CD8-positive, alpha-beta memory T cell (primary cell): ENCODE measurements around the gene DNAJB4. TPM values are rescaled to one million over a fixed set of nuclear protein-coding genes. Genes with fewer than 3 reads are reported as not detected.
"Not testable (repeated sequence)": the region's sequence is repeated elsewhere in the genome, so short reads cannot be mapped to it uniquely, and the experiment has no call there.

Experiments
- CTCF ChIA-PET: fragments of 350-600 bp; sonication (Branson Sonifier 250); formaldehyde crosslinking; loops from one replicate; lab custom pipeline; 2021; ENCODE audit warnings: antibody characterized with exemption; lab: Charles Lee
- POLR2A ChIA-PET: fragments of 350-600 bp; sonication (Branson Sonifier 250); formaldehyde crosslinking; loops from one replicate; lab custom pipeline; 2021; ENCODE audit warnings: antibody characterized with exemption; lab: Charles Lee
- DNase-seq, 5 donors: peaks; one replicate each; pipeline versions ENCODE4 v3.0.0 to v3.0.0-alpha.2; 2020 to 2022; ENCODE audit warnings: mixed read lengths in 1 of 5
- H3K27ac ChIP-seq: one replicate; pipeline ENCODE4 v1.7.0; 2013; ENCODE audit warnings: low read depth, mild to moderate bottlenecking, low read length, moderate library complexity
- H3K27me3 ChIP-seq: 2 replicates; pipeline ENCODE4 v1.7.0; 2013; ENCODE audit warnings: low read length, mild to moderate bottlenecking; ENCODE audit not compliant: insufficient read depth, poor library complexity, severe bottlenecking
- H3K36me3 ChIP-seq: 2 replicates; pipeline ENCODE4 v1.7.0; 2013; ENCODE audit warnings: mild to moderate bottlenecking, low read length, moderate library complexity; ENCODE audit not compliant: insufficient read depth
- H3K4me1 ChIP-seq: 2 replicates; pipeline ENCODE4 v1.7.0; 2013; ENCODE audit warnings: mild to moderate bottlenecking, low read length, moderate library complexity; ENCODE audit not compliant: insufficient read depth
- H3K4me3 ChIP-seq: 2 replicates; pipeline ENCODE4 v1.7.0; 2013; ENCODE audit warnings: mild to moderate bottlenecking, low read length
- H3K9me3 ChIP-seq: 2 replicates; pipeline ENCODE4 v1.7.0; 2013; ENCODE audit warnings: mild to moderate bottlenecking, low read length
- H3K27ac Mint-ChIP-seq, 8 donors: one replicate each; pipeline ENCODE4 v1.8.0; 2020 to 2021; ENCODE audit warnings: mixed read lengths in 8 of 8, mild to moderate bottlenecking in 6 of 8, inconsistent platforms in 3 of 8, moderate library complexity in 3 of 8
- H3K27me3 Mint-ChIP-seq, 2 donors: one replicate each; pipeline ENCODE4 v1.8.0; 2020 to 2021; ENCODE audit warnings: mixed read lengths in 2 of 2, mild to moderate bottlenecking in 1 of 2, moderate library complexity in 1 of 2
- H3K36me3 Mint-ChIP-seq, 3 donors: one replicate each; pipeline ENCODE4 v1.8.0; 2020 to 2021; ENCODE audit warnings: mixed read lengths in 3 of 3, inconsistent platforms in 1 of 3, mild to moderate bottlenecking in 1 of 3
- H3K4me1 Mint-ChIP-seq, 3 donors: one replicate each; pipeline ENCODE4 v1.8.0; 2020 to 2021; ENCODE audit warnings: mixed read lengths in 3 of 3, inconsistent platforms in 1 of 3, mild to moderate bottlenecking in 1 of 3
- H3K4me3 Mint-ChIP-seq, 7 donors: one replicate each; pipeline ENCODE4 v1.8.0; 2020 to 2021; ENCODE audit warnings: mixed read lengths in 7 of 7, mild to moderate bottlenecking in 6 of 7, moderate library complexity in 4 of 7, inconsistent platforms in 2 of 7
- H3K9me3 Mint-ChIP-seq, 5 donors: one replicate each; pipeline ENCODE4 v1.8.0; 2020 to 2022; ENCODE audit warnings: mixed read lengths in 5 of 5, mild to moderate bottlenecking in 3 of 5, moderate library complexity in 2 of 5, inconsistent platforms in 1 of 5
- polyA plus RNA-seq: library from polyadenylated mRNA; unstranded; fragments of 300-500 nt; fragmentation: Illumina TruSeq; gene quantifications from one replicate; pipeline ENCODE4 v1.2.3, GENCODE V29; 2021
- total RNA-seq, 2 experiments: library from RNA; stranded (reverse); gene quantifications; one replicate each; pipeline ENCODE4 v1.2.3, GENCODE V29; 2021

DNAJB4 gene
- total and polyA plus RNA-seq, 3 experiments from 2014 or later, result 5.3 to 10.6 (median 8.1) TPM

GRCh38 chr1:78054972-78055371, 50.2 kb downstream of the DNAJB4 start:
- CTCF ChIA-PET, result no interaction called here
- peaks cover 0 to 5% (median 0%) of the 10 kb centered on the region in 3 donors for H3K36me3 Mint-ChIP-seq
- POLR2A ChIA-PET, result no interaction called here
- H3K27ac Mint-ChIP-seq, result no peak overlapping the region
- Histone ChIP-seq H3K36me3 (no peaks in the 10 kb centered on the region), H3K27ac (no peak overlapping the region), H3K27me3 (no peaks in the 10 kb centered on the region), H3K4me1 (no peaks in the 10 kb centered on the region), H3K9me3 (no peaks in the 10 kb centered on the region), H3K4me3 (no peak overlapping the region)
- no peaks in the 10 kb centered on the region for H3K9me3 Mint-ChIP-seq
- DNase-seq, result no peak
- H3K27me3 Mint-ChIP-seq, result peaks cover 5 to 10% of the 10 kb centered on the region in 2 donors
- peaks cover 0 to 3% (median 0%) of the 10 kb centered on the region in 3 donors for H3K4me1 Mint-ChIP-seq
- H3K4me3 Mint-ChIP-seq, result peak overlapping the region in 1 of 7 donors; percentile 59

GRCh38 chr1:78055565-78056132, 50.9 kb downstream of the DNAJB4 start:
- H3K36me3 Mint-ChIP-seq, result peaks cover 0 to 5% (median 0%) of the 10 kb centered on the region in 3 donors
- CTCF ChIA-PET, result no interaction called here
- H3K4me1 Mint-ChIP-seq, result peaks cover 0 to 3% (median 0%) of the 10 kb centered on the region in 3 donors
- H3K27ac Mint-ChIP-seq, result no peak overlapping the region
- peaks cover 5 to 10% of the 10 kb centered on the region in 2 donors for H3K27me3 Mint-ChIP-seq
- Histone ChIP-seq H3K9me3 (no peaks in the 10 kb centered on the region), H3K27ac (no peak overlapping the region), H3K4me3 (no peak overlapping the region), H3K27me3 (no peaks in the 10 kb centered on the region), H3K4me1 (no peaks in the 10 kb centered on the region), H3K36me3 (no peaks in the 10 kb centered on the region)
- POLR2A ChIA-PET, result interaction anchor here (0.6 kb wide), 1 partner anchor 12 kb away, joined by 3 read pairs; no protein-coding TSS in a partner anchor
- H3K9me3 Mint-ChIP-seq, result no peaks in the 10 kb centered on the region
- DNase-seq, result no peak
- no peak overlapping the region for H3K4me3 Mint-ChIP-seq

DNA sequence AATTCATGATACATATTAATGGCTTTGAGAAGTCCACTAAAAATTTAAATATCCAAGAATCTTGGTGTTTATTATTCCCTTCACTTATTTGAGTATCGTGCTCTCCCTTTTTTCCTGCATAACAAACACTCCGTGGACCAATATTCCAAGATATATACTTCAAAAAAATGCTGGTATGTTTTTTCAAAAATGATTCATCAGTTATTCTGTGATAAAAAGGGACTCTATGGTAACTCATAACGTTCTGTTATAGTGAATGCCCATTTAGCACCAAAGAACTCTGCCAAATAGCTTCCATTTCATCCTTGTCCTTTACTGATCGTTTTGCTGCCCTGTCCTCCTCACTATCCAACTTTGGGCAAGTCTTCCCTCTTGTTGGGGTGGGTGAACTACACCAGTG, 53.9 kb downstream of the DNAJB4 start:
- Histone ChIP-seq H3K9me3 (no peaks in the 10 kb centered on the region), H3K27me3 (no peaks in the 10 kb centered on the region), H3K27ac (no peak overlapping the region), H3K36me3 (no peaks in the 10 kb centered on the region), H3K4me1 (no peaks in the 10 kb centered on the region), H3K4me3 (no peak overlapping the region)
- Mint-ChIP-seq H3K4me1 (peaks cover 0 to 3% (median 0%) of the 10 kb centered on the region in 3 donors), H3K27ac (no peak overlapping the region), H3K27me3 (peaks cover 0 to 19% of the 10 kb centered on the region in 2 donors), H3K9me3 (no peaks in the 10 kb centered on the region), H3K36me3 (no peaks in the 10 kb centered on the region), H3K4me3 (no peak overlapping the region)
- no peak for DNase-seq
- CTCF ChIA-PET, result no interaction called here
- POLR2A ChIA-PET, result no interaction called here

- no peak overlapping the region for H3K4me3 ChIP-seq
- peaks cover 0 to 33% of the 10 kb centered on the region in 2 donors for H3K27me3 Mint-ChIP-seq
- CTCF ChIA-PET, result interaction anchor here (0.6 kb wide), 1 partner anchor 18 kb away, joined by 3 read pairs; no protein-coding TSS in a partner anchor
- POLR2A ChIA-PET, result no interaction called here
- H3K9me3 ChIP-seq, result no peaks in the 10 kb centered on the region
- no peaks in the 10 kb centered on the region for H3K4me1 Mint-ChIP-seq
- DNase-seq, result no peak
- H3K27ac ChIP-seq, result no peak overlapping the region
- H3K27ac Mint-ChIP-seq, result no peak overlapping the region
- H3K27me3 ChIP-seq, result no peaks in the 10 kb centered on the region
- no peaks in the 10 kb centered on the region for H3K4me1 ChIP-seq
- H3K36me3 Mint-ChIP-seq, result no peaks in the 10 kb centered on the region
- no peak overlapping the region for H3K4me3 Mint-ChIP-seq
- H3K9me3 Mint-ChIP-seq, result no peaks in the 10 kb centered on the region
- no peaks in the 10 kb centered on the region for H3K36me3 ChIP-seq
Observed at GRCh38 chr1:78060857-78061563, 56.3 kb downstream of the DNAJB4 start.

- DNase-seq, result no peak
- H3K36me3 ChIP-seq, result no peaks in the 10 kb centered on the region
- Mint-ChIP-seq H3K27ac (no peak overlapping the region), H3K4me3 (no peak overlapping the region), H3K36me3 (no peaks in the 10 kb centered on the region), H3K27me3 (peaks cover 0 to 37% of the 10 kb centered on the region in 2 donors), H3K4me1 (no peaks in the 10 kb centered on the region), H3K9me3 (no peaks in the 10 kb centered on the region)
- no peaks in the 10 kb centered on the region for H3K4me1 ChIP-seq
- no peaks in the 10 kb centered on the region for H3K9me3 ChIP-seq
- no peak overlapping the region for H3K4me3 ChIP-seq
- H3K27ac ChIP-seq, result no peak overlapping the region
- POLR2A ChIA-PET, result no interaction called here
- CTCF ChIA-PET, result interaction anchor here (0.9 kb wide), 1 partner anchor 11 kb away, joined by 3 read pairs; no protein-coding TSS in a partner anchor
- no peaks in the 10 kb centered on the region for H3K27me3 ChIP-seq
Observed at GRCh38 chr1:78061825-78062523, 57.2 kb downstream of the DNAJB4 start.

GRCh38 chr1:78064886-78065285, 60.1 kb downstream of the DNAJB4 start:
- H3K27ac Mint-ChIP-seq, DNase-seq, H3K4me3 Mint-ChIP-seq, H3K27me3 ChIP-seq, H3K36me3 ChIP-seq, H3K4me1 ChIP-seq, H3K9me3 Mint-ChIP-seq, H3K36me3 Mint-ChIP-seq, CTCF ChIA-PET, H3K4me1 Mint-ChIP-seq, H3K9me3 ChIP-seq, H3K27ac ChIP-seq, POLR2A ChIA-PET, H3K4me3 ChIP-seq: not testable (repeated sequence)
- peaks cover 0 to 49% of the 10 kb centered on the region in 2 donors for H3K27me3 Mint-ChIP-seq

Other genes starting within 250 kb of the DNAJB4 start
- gene USP33, start 245.1 kb upstream of the DNAJB4 start, total RNA-seq, result 10 to 100 TPM; 41.8 to 43.1 TPM
- 38.9 TPM for gene USP33, start 245.1 kb upstream of the DNAJB4 start, polyA plus RNA-seq
- 10 to 100 TPM; 10.2 to 11.7 TPM for gene MIGA1, start 225.3 kb upstream of the DNAJB4 start, total RNA-seq
- gene MIGA1, start 225.3 kb upstream of the DNAJB4 start, polyA plus RNA-seq, result 6.9 TPM
- under 1 TPM; 0.09 to 0.42 TPM for gene NEXN, start 116.3 kb upstream of the DNAJB4 start, total RNA-seq
- gene NEXN, start 116.3 kb upstream of the DNAJB4 start, polyA plus RNA-seq, result 0.84 TPM
- gene FUBP1, start 25.9 kb upstream of the DNAJB4 start, total RNA-seq, result 100 to 1,000 TPM; 215 to 217 TPM
- 54.6 TPM for gene FUBP1, start 25.9 kb upstream of the DNAJB4 start, polyA plus RNA-seq
- gene GIPC2, start 41.0 kb downstream of the DNAJB4 start, total RNA-seq, result under 1 TPM; 0.24 to 0.35 TPM
- 0.40 TPM for gene GIPC2, start 41.0 kb downstream of the DNAJB4 start, polyA plus RNA-seq